Measurements from ENCODE around the gene NPAS4. TPM values are rescaled to one million over a fixed set of nuclear protein-coding genes. Genes with fewer than 3 reads are reported as not detected.

Gene NPAS4
- polyA plus RNA-seq, 1 of the 3 experiments (the other 2 are of a cell fraction), result 0.03 TPM

DNA sequence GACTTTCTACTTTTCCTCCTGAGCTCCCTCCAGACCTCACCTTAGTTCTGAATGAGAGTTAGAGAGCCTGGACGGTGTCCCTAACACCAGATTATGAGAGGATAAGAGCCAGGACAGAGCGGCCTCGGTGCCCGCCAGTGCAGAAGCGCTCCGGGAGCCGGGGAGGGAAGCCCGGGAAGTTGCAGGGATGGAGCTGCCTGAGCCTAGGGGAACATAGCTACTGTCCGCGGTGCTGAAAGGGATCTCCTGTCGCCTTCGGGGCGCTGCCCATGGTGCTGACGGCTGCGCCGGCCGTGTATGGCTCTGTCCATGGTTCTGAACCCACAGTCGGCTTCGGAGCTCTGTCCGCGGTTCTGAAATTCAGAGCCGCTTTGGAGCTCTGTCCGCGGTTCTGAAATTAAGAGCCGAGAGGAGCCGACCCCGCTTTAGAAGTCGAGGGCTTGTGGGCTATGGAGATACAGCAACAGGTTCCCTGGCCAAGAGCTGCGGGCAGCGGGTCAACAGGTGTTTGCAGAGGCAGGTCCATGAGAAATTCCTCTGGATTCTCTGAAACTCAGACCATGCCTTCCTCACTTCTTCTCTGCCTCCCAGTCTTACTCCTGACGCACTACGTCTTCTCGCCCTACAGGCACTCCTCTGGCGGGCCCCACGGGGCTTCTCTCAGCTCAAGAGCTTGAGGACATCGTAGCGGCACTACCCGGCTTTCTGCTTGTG is 814 bp downstream of the NPAS4 start:
- ChIA-PET POLR2A (interaction anchor here (0.9 to 1.1 kb wide), 2 partner anchors 10 to 86 kb away, joined by 3 to 4 read pairs; no protein-coding TSS in a partner anchor), CTCF (interaction anchor here (0.6 to 22.6 kb wide), 8 partner anchors 5 to 158 kb away, joined by 3 to 617 read pairs (median 19); partner anchors contain the start of genes MRPL11 and NPAS4)
- no peak overlapping the region for H2AFZ ChIP-seq (ENCODE audit: low read depth)
- H4K20me1 ChIP-seq (ENCODE audit: insufficient read depth), result peaks cover 32% of the 10 kb centered on the region
- no peaks in the 10 kb centered on the region for H3K9me3 ChIP-seq
- no peaks in the 10 kb centered on the region for H3K36me3 ChIP-seq (replicated peaks in 1 of 2; ENCODE audit: control insufficient read depth in 1 of 2, insufficient read depth in 2 of 2, low read length in 1 of 2)
- H3K4me2 ChIP-seq, result peak overlapping the region; percentile 70; the same call in 1 of the 2 replicates
- H3K4me1 ChIP-seq (ENCODE audit: control insufficient read depth in 1 of 2, insufficient read depth in 2 of 2, low read depth in 1 of 2, low read length in 1 of 2), result peaks cover 4 to 14% of the 10 kb centered on the region in 2 experiments; a peak in 2 of 4 replicates
- no peaks in the 10 kb centered on the region for H3K79me2 ChIP-seq (ENCODE audit: insufficient read depth)
- peaks cover 24% of the 10 kb centered on the region for H3K27me3 ChIP-seq (ENCODE audit: insufficient read depth)
- 19% methylated on average over 26 of the region's 38 CpGs for WGBS (ENCODE audit: low lambda C conversion rate)
- no peaks in the 10 kb centered on the region for H3K9me2 ChIP-seq
- H3K4me3 ChIP-seq (ENCODE audit: low read depth in 2 of 2, low read length in 1 of 2), result peak overlapping the region in 1 of 2 experiments; percentile 36; a peak in 1 of 4 replicates
- peak; percentile 82 for DNase-seq
- no peak overlapping the region for H3K9ac ChIP-seq
- no peak overlapping the region for H3K27ac ChIP-seq (ENCODE audit: low read depth in 2 of 2, low read length in 1 of 2)
- H3F3A ChIP-seq (replicated peaks; ENCODE audit: insufficient read depth), result peaks cover 21% of the 10 kb centered on the region
- TF ChIP-seq GATA2 (CRISPR knock-in tag; IDR thresholded peaks at IDR 0.05), result no peak
- peak; percentile 96 for TF ChIP-seq RCOR1 (IDR thresholded peaks at IDR 0.05; ENCODE audit: low read length)
- TF ChIP-seq YY1 (IDR thresholded peaks at IDR 0.05; ENCODE audit: low read depth), result no peak
- TF ChIP-seq JUND (IDR thresholded peaks at IDR 0.05), result no peak
- no peak for TF ChIP-seq FOXJ3 (CRISPR knock-in tag; IDR thresholded peaks at IDR 0.05)
- no peak for TF ChIP-seq CTCF (IDR thresholded peaks at IDR 0.05)
- peak; percentile 43 for TF ChIP-seq CHD2 (IDR thresholded peaks at IDR 0.05; ENCODE audit: low read length, partially characterized antibody)
- no peak for TF ChIP-seq NRF1 (IDR thresholded peaks at IDR 0.05; ENCODE audit: low read depth, low read length)
- no peak for TF ChIP-seq RFX5 (IDR thresholded peaks at IDR 0.05; ENCODE audit: low read length)
- TF ChIP-seq TCF12 (IDR thresholded peaks at IDR 0.05), result peak; percentile 21; the same call in 1 of the 2 replicates
- no peak for TF ChIP-seq FOSL2 (IDR thresholded peaks at IDR 0.05; ENCODE audit: borderline replicate concordance, low read depth)
- TF ChIP-seq SMC3 (IDR thresholded peaks at IDR 0.05; ENCODE audit: low read depth, low read length), result no peak
- peak; percentile 100 for TF ChIP-seq SIN3A (IDR thresholded peaks at IDR 0.05; ENCODE audit: borderline replicate concordance, low read depth, low read length)
- no peak for TF ChIP-seq FOXM1 (IDR thresholded peaks at IDR 0.05; ENCODE audit: low read depth)
- no peak for TF ChIP-seq EP300 (IDR thresholded peaks at IDR 0.05; ENCODE audit: borderline replicate concordance in 1 of 2, low read depth in 1 of 2, low read length in 1 of 2)
- TF ChIP-seq EZH2phosphoT487 (IDR thresholded peaks at IDR 0.05; ENCODE audit: borderline replicate concordance, low read depth), result no peak
- TF ChIP-seq RAD21 (IDR thresholded peaks at IDR 0.05; ENCODE audit: low read length), result no peak
- TF ChIP-seq MXI1 (IDR thresholded peaks at IDR 0.05; ENCODE audit: low read depth, low read length), result no peak
- TF ChIP-seq NFIC (IDR thresholded peaks at IDR 0.05; ENCODE audit: borderline replicate concordance), result no peak
- TF ChIP-seq USF2 (IDR thresholded peaks at IDR 0.05; ENCODE audit: borderline replicate concordance, low read depth, low read length), result no peak
- TF ChIP-seq MEF2A (IDR thresholded peaks at IDR 0.05; ENCODE audit: borderline replicate concordance, low read depth), result peak; percentile 10; the same call in 1 of the 2 replicates
- TF ChIP-seq, protein P1, sequence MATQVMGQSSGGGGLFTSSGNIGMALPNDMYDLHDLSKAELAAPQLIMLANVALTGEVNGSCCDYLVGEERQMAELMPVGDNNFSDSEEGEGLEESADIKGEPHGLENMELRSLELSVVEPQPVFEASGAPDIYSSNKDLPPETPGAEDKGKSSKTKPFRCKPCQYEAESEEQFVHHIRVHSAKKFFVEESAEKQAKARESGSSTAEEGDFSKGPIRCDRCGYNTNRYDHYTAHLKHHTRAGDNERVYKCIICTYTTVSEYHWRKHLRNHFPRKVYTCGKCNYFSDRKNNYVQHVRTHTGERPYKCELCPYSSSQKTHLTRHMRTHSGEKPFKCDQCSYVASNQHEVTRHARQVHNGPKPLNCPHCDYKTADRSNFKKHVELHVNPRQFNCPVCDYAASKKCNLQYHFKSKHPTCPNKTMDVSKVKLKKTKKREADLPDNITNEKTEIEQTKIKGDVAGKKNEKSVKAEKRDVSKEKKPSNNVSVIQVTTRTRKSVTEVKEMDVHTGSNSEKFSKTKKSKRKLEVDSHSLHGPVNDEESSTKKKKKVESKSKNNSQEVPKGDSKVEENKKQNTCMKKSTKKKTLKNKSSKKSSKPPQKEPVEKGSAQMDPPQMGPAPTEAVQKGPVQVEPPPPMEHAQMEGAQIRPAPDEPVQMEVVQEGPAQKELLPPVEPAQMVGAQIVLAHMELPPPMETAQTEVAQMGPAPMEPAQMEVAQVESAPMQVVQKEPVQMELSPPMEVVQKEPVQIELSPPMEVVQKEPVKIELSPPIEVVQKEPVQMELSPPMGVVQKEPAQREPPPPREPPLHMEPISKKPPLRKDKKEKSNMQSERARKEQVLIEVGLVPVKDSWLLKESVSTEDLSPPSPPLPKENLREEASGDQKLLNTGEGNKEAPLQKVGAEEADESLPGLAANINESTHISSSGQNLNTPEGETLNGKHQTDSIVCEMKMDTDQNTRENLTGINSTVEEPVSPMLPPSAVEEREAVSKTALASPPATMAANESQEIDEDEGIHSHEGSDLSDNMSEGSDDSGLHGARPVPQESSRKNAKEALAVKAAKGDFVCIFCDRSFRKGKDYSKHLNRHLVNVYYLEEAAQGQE (IDR thresholded peaks at IDR 0.05; ENCODE audit: low read depth, low read length), result peak; percentile 99
- TF ChIP-seq POLR2AphosphoS5 (IDR thresholded peaks at IDR 0.05; ENCODE audit: low read depth, low read length), result peak; percentile 48; the same call in 1 of the 2 replicates
- TF ChIP-seq PBX3 (IDR thresholded peaks at IDR 0.05), result no peak

Measured in SK-N-SH (cell line).